HG02852 (cell line): ENCODE measurements around the gene ABCF3.

Source experiments
- ATAC-seq: cut with Tn5 transposase; IDR thresholded peaks from one replicate; pipeline ENCODE4 v1.9.1; 2021; ENCODE audit warnings: mild to moderate bottlenecking, moderate library complexity; ENCODE audit not compliant: unreplicated experiment

The ABCF3 gene

GRCh38 chr3:184230603-184231528 is 44.9 kb downstream of the ABCF3 start:
- ATAC-seq, result no peak

- no peak for ATAC-seq
These were observed 45.7 kb downstream of the ABCF3 start for GRCh38 chr3:184231671-184232070.

GRCh38 chr3:184233127-184233843 is 47.3 kb downstream of the ABCF3 start:
- no peak for ATAC-seq

GRCh38 chr3:184234224-184234623 is 48.2 kb downstream of the ABCF3 start:
- no peak for ATAC-seq

DNA sequence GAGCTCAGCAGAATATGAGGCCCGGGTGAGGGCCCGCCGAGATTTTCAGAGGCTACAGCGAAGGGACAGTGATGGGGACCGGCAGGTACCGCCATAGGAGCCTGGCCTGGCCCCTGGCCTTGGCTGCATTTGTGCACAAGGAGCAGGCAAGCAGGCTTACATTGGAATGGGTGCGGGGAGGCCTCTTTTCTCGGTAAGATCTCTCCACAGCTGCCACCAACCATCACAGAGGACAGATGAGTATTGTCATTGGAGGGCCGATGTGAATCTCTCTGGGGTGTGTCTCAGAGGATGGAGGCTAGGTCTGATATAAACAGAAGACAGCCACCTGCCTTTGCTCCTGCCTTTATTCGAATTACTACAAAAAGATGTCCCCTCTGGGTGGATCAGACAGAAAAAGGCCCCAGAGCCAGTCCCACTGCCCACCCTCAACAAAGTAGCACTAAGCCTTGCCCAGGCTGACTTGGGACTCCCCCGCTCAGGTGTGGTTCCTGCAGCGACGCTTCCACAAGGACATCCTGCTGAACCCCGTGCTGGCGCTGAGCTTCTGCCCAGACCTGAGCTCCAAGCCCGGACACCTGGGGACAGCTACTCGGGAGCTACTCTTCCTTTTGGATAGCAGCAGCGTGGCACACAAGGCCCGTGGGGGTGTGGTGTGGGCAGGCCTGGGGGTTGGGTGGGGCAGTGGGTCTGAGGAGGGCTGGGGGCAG is 48.8 kb downstream of the ABCF3 start:
- ATAC-seq, result no peak

- ATAC-seq, result no peak
These were observed 49.5 kb downstream of the ABCF3 start for GRCh38 chr3:184235381-184236032.

DNA sequence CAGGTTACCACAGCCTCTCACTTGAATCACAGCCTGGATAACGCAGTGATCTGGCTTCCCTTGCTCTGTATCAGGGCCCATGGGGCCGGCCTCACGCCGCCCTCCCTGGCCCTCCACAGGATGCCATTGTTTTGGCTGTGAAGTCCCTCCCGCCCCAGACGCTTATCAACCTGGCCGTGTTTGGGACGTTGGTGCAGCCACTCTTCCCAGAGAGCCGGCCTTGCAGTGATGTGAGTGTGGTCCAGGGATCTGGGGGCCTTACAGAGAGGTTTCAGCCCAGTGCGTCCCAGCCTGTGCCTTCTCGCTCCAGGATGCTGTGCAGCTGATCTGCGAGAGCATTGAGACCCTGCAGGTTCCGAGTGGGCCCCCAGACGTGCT is 50.0 kb downstream of the ABCF3 start:
- no peak for ATAC-seq

DNA sequence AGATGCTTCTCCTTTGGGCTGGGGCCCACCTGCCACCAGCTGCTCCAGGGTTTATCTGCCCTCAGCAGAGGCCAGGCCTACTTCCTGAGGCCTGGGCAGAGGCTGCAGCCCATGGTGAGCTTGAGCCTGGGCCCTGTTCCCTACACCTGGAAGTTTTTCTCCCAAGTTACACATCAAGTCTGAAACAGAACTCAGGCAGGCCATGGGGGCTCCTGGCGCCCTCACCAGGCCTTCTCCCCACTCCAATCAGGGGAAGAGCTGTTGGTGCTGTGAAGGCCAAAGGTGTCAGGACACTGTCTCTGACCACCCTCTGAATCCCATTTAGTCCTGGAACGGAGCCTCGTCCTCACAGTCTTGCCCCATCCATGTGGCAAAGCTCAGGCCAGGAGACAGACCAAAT is 50.6 kb downstream of the ABCF3 start:
- no peak for ATAC-seq

DNA sequence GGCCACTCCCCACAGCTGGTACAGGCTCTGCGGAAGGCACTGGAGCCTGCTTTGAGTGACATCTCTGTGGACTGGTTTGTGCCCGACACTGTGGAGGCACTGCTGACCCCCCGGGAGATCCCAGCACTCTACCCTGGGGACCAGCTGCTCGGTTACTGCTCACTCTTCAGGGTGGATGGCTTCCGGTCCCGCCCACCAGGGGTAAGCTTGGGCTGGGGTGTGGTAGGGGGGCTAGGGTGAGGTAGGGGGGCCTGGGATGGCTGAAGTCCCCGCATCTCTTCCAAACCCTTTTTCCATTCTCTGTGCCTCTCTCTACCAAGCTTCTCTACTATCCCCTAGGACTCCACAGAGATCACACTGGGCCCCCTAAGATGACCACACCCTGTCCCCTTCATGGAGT is 51.2 kb downstream of the ABCF3 start:
- no peak for ATAC-seq

- no peak for ATAC-seq
These were observed 51.8 kb downstream of the ABCF3 start for GRCh38 chr3:184237807-184238206.

GRCh38 chr3:184238246-184238818 is 52.3 kb downstream of the ABCF3 start:
- no peak for ATAC-seq

DNA sequence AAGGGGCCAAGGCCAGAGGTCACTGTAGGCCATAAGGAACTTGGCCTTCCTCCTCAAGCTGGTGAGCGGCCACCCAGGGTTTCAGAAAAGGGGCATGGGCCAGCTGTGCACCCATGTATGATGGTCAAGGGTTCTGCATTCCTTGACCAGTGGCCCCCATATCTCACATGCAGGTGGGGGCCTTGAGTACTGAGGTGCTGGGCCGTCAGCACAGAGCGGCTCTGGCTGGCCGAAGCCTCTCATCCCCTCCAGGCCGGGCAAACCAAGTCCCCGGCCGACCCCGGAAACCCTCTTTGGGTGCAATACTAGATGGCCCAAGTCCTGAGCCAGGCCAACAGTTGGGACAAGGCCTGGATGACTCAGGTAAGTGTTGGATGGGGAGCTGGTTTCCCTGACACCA is 53.2 kb downstream of the ABCF3 start:
- no peak for ATAC-seq

GRCh38 chr3:184239708-184240107 is 53.7 kb downstream of the ABCF3 start:
- no peak for ATAC-seq

GRCh38 chr3:184240384-184241140 is 54.6 kb downstream of the ABCF3 start:
- no peak for ATAC-seq

DNA sequence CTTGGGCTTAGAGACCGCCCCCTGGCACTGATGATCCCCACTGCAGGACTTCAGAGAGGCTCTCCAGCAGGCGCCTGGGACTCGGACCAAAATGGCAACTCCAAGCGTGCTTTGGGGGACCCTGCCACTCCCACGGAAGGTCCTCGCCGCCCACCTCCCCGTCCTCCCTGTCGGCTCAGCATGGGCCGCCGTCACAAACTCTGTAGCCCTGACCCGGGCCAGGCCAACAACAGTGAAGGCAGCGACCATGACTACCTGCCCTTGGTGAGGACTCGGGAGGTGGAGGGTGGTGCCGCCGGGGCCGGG is 55.1 kb downstream of the ABCF3 start:
- no peak for ATAC-seq

GRCh38 chr3:184241447-184242296 is 55.7 kb downstream of the ABCF3 start:
- no peak for ATAC-seq

DNA sequence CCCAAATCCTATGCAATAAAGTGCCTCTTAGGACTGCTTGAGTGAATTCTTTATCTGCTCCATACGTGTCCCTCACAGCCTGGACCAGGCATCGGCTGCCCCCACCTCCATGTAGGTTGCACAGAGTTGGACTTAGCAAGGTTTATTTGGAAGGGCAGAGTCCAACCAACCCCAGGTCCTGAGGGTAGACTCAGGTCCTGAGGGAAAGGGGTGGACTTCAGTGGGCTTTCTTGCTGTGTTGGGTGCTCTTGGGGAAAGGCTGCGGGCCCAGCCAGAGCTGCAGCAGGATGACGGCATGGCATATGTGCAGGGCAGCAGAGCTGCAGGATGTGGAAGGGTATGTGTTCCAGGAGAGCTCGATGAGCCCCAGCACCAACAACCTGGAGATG is 56.3 kb downstream of the ABCF3 start:
- no peak for ATAC-seq
